Tibial nerve (tissue), 4 donors: Measurements from ENCODE around the gene RIGI. TPM values are rescaled to one million over a fixed set of nuclear protein-coding genes. Genes with fewer than 3 reads are reported as not detected.

Experiments
- DNase-seq, 2 donors: peaks; one replicate each; pipeline ENCODE4 v3.0.0-alpha.2; 2019; ENCODE audit warnings: low spot score in 2 of 2
- H3K27ac ChIP-seq, 4 donors: fragments of 200-600 bp; sonication (generic) in 3 of 4; one replicate each; pipeline ENCODE4 v1.5.1; 2017 to 2019; ENCODE audit warnings: mild to moderate bottlenecking in 1 of 4
- H3K27me3 ChIP-seq, 2 donors: fragments of 200-600 bp; sonication (generic) in 1 of 2; one replicate each; pipeline versions ENCODE4 v1.5.1 to v1.6.0; 2017 to 2019
- H3K36me3 ChIP-seq, 3 donors: fragments of 200-600 bp; sonication (generic); one replicate each; pipeline ENCODE4 v1.5.1; 2018 to 2019
- H3K4me1 ChIP-seq, 4 donors: fragments of 200-600 bp; sonication (generic) in 3 of 4; one replicate each; pipeline ENCODE4 v1.5.1; 2017 to 2019
- H3K4me3 ChIP-seq, 4 donors: fragments of 200-600 bp; sonication (generic) in 3 of 4; one replicate each; pipeline ENCODE4 v1.5.1; 2017 to 2019; ENCODE audit warnings: mild to moderate bottlenecking in 1 of 4, moderate library complexity in 1 of 4
- H3K9me3 ChIP-seq, 4 donors: fragments of 200-600 bp; sonication (generic) in 3 of 4; one replicate each; pipeline ENCODE4 v1.5.1; 2017 to 2019
- CTCF ChIP-seq, 5 experiments: fragments of 200-600 bp in 3 of 5; fragments of 450-650 bp in 2 of 5; sonication (generic) in 3 of 5; IDR thresholded peaks; one replicate each; pipeline ENCODE4 v1.5.1; 2016 to 2019; ENCODE audit warnings: antibody characterized with exemption in 5 of 5, mild to moderate bottlenecking in 3 of 5, moderate library complexity in 2 of 5
- EP300 ChIP-seq, 2 donors: sonication (generic); formaldehyde crosslinking; IDR thresholded peaks; one replicate each; pipeline ENCODE4 v1.6.1; 2017; ENCODE audit warnings: antibody characterized with exemption in 2 of 2, mild to moderate bottlenecking in 1 of 2
- POLR2A ChIP-seq, 2 donors: fragments of 450-650 bp; IDR thresholded peaks; one replicate each; pipeline ENCODE4 v1.6.1; 2017; ENCODE audit warnings: antibody characterized with exemption in 2 of 2, mild to moderate bottlenecking in 2 of 2, moderate library complexity in 2 of 2
- WGBS, 2 donors: methylation state at CpG; one replicate each; pipeline ENCODE4 v1.1.5; 2018; 5-methylcytosine and 5-hydroxymethylcytosine counted together
- total RNA-seq, 4 donors: library from RNA; depleted of rRNA; stranded (reverse); fragments of >200 nt; gene quantifications; one replicate each; pipeline ENCODE4 v1.1.0, GENCODE V29; 2016

Gene RIGI
- total RNA-seq, 4 donors from 2014 or later: 8.2 to 16.0 (median 9.3) TPM

- no peaks in the 10 kb centered on the region for H3K9me3 ChIP-seq
- H3K36me3 ChIP-seq: peaks cover 0 to 4% (median 0%) of the 10 kb centered on the region in 3 donors
- no peaks in the 10 kb centered on the region for H3K27me3 ChIP-seq
- no peak overlapping the region for H3K4me3 ChIP-seq
- no peak for DNase-seq
- no peak for TF ChIP-seq EP300 (IDR thresholded peaks at IDR 0.05)
- no peak overlapping the region for H3K27ac ChIP-seq
- H3K4me1 ChIP-seq: peaks cover 0 to 22% (median 9%) of the 10 kb centered on the region in 4 donors
These were observed 28.6 kb upstream of the RIGI start for GRCh38 chr9:32554591-32554990.

- Histone ChIP-seq H3K27ac (no peak overlapping the region), H3K4me1 (peaks cover 0 to 27% (median 9%) of the 10 kb centered on the region in 4 donors), H3K27me3 (no peaks in the 10 kb centered on the region), H3K9me3 (no peaks in the 10 kb centered on the region), H3K4me3 (no peak overlapping the region), H3K36me3 (peaks cover 0 to 4% (median 0%) of the 10 kb centered on the region in 3 donors)
- WGBS, 2 donors: 83 to 85% methylated on average over 2 of the region's 2 CpGs
- no peak for TF ChIP-seq POLR2A (IDR thresholded peaks at IDR 0.05)
- no peak for TF ChIP-seq EP300 (IDR thresholded peaks at IDR 0.05)
- TF ChIP-seq CTCF (IDR thresholded peaks at IDR 0.05): no peak
- no peak for DNase-seq
These were observed 28.1 kb upstream of the RIGI start for GRCh38 chr9:32554107-32554506.

- peak; percentile 79 to 83 for DNase-seq
- H3K4me1 ChIP-seq: peaks cover 0 to 32% (median 9%) of the 10 kb centered on the region in 4 donors
- WGBS, 2 donors: 0 to 1% methylated on average over 42 to 46 of the region's 46 CpGs
- peaks cover 0 to 5% (median 0%) of the 10 kb centered on the region in 3 donors for H3K36me3 ChIP-seq
- TF ChIP-seq CTCF (IDR thresholded peaks at IDR 0.05): peak in 1 of 5 experiments; percentile 46
- TF ChIP-seq EP300 (IDR thresholded peaks at IDR 0.05): peak; percentile 72 to 98
- peak; percentile 69 to 91 for TF ChIP-seq POLR2A (IDR thresholded peaks at IDR 0.05)
- H3K9me3 ChIP-seq: no peaks in the 10 kb centered on the region
- H3K4me3 ChIP-seq: peak within 1 kb of the TSS; percentile 60 to 88 (median 72)
- peak within 1 kb of the TSS; percentile 91 to 97 (median 96) for H3K27ac ChIP-seq
- no peaks in the 10 kb centered on the region for H3K27me3 ChIP-seq
These were observed 26.3 kb upstream of the RIGI start, which contains the start of the genes SMIM27 and TOPORS for GRCh38 chr9:32552172-32552872. Gene SMIM27 (plus strand): TSS chr9:32552327. CDS start chr9:32552435, 108 bp downstream. Gene TOPORS (minus strand): TSS chr9:32552586. CDS start chr9:32552436, 150 bp downstream.

- 1% methylated on average over 36 of the region's 36 CpGs for WGBS, 2 donors
- H3K27me3 ChIP-seq: no peaks in the 10 kb centered on the region
- peak overlapping the region; percentile 60 to 88 (median 72) for H3K4me3 ChIP-seq
- no peaks in the 10 kb centered on the region for H3K9me3 ChIP-seq
- H3K4me1 ChIP-seq: peaks cover 0 to 32% (median 9%) of the 10 kb centered on the region in 4 donors
- peak in 1 of 2 donors; percentile 30 for DNase-seq
- H3K36me3 ChIP-seq: peaks cover 0 to 10% (median 0%) of the 10 kb centered on the region in 3 donors
- peak overlapping the region; percentile 91 to 97 (median 96) for H3K27ac ChIP-seq
- TF ChIP-seq CTCF (IDR thresholded peaks at IDR 0.05): no peak
- TF ChIP-seq POLR2A (IDR thresholded peaks at IDR 0.05): peak in 1 of 2 donors; percentile 22
These were observed 25.5 kb upstream of the RIGI start for GRCh38 chr9:32551276-32552051.

GRCh38 chr9:32550562-32551275 lies 24.7 kb upstream of the RIGI start:
- TF ChIP-seq CTCF (IDR thresholded peaks at IDR 0.05): peak in 1 of 5 experiments; percentile 26
- peak; percentile 33 to 83 for TF ChIP-seq POLR2A (IDR thresholded peaks at IDR 0.05)
- TF ChIP-seq EP300 (IDR thresholded peaks at IDR 0.05): peak; percentile 78 to 92
- peaks cover 0 to 10% (median 0%) of the 10 kb centered on the region in 3 donors for H3K36me3 ChIP-seq
- peaks cover 0 to 32% (median 9%) of the 10 kb centered on the region in 4 donors for H3K4me1 ChIP-seq
- WGBS, 2 donors: 1% methylated on average over 21 to 36 of the region's 75 CpGs
- H3K27ac ChIP-seq: peak overlapping the region; percentile 91 to 97 (median 96)
- H3K9me3 ChIP-seq: no peaks in the 10 kb centered on the region
- no peaks in the 10 kb centered on the region for H3K27me3 ChIP-seq
- peak; percentile 83 to 90 for DNase-seq
- peak overlapping the region; percentile 60 to 88 (median 72) for H3K4me3 ChIP-seq
